HEK293 (cell line): ENCODE measurements around the gene ELOVL4.

Source experiments
- CTCF ChIP-seq: fragments of 450-650 bp; formaldehyde crosslinking; IDR thresholded peaks from 2 replicates; pipeline ENCODE4 v1.5.1; 2016; ENCODE audit warnings: missing biosample characterization, missing genetic modification characterization
- RBAK ChIP-seq: fragments of 450-650 bp; formaldehyde crosslinking; IDR thresholded peaks from 2 replicates; pipeline ENCODE4 v1.5.1; 2016; ENCODE audit warnings: missing biosample characterization, missing genetic modification characterization
- ZIC2 ChIP-seq: fragments of 450-650 bp; formaldehyde crosslinking; IDR thresholded peaks from 2 replicates; pipeline ENCODE4 v1.5.1; 2016; ENCODE audit warnings: missing biosample characterization, missing genetic modification characterization
- ZNF324 ChIP-seq: fragments of 450-650 bp; formaldehyde crosslinking; IDR thresholded peaks from 2 replicates; pipeline ENCODE4 v1.5.1; 2016; ENCODE audit warnings: missing biosample characterization, missing genetic modification characterization
- TF ChIP-seq, protein P1 (sequence below): fragments of 450-650 bp; formaldehyde crosslinking; IDR thresholded peaks from 2 replicates; pipeline ENCODE4 v1.5.1; 2016; ENCODE audit warnings: missing biosample characterization, missing genetic modification characterization
- TF ChIP-seq, protein P2 (sequence below): fragments of 450-650 bp; formaldehyde crosslinking; IDR thresholded peaks from 2 replicates; pipeline ENCODE4 v1.5.1; 2016; ENCODE audit warnings: missing biosample characterization, missing genetic modification characterization

GRCh38 chr6:79872303-79872702 is 75.0 kb downstream of the ELOVL4 start:
- TF ChIP-seq, protein P1, sequence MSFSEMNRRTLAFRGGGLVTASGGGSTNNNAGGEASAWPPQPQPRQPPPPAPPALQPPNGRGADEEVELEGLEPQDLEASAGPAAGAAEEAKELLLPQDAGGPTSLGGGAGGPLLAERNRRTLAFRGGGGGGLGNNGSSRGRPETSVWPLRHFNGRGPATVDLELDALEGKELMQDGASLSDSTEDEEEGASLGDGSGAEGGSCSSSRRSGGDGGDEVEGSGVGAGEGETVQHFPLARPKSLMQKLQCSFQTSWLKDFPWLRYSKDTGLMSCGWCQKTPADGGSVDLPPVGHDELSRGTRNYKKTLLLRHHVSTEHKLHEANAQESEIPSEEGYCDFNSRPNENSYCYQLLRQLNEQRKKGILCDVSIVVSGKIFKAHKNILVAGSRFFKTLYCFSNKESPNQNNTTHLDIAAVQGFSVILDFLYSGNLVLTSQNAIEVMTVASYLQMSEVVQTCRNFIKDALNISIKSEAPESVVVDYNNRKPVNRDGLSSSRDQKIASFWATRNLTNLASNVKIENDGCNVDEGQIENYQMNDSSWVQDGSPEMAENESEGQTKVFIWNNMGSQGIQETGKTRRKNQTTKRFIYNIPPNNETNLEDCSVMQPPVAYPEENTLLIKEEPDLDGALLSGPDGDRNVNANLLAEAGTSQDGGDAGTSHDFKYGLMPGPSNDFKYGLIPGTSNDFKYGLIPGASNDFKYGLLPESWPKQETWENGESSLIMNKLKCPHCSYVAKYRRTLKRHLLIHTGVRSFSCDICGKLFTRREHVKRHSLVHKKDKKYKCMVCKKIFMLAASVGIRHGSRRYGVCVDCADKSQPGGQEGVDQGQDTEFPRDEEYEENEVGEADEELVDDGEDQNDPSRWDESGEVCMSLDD = no peak
- TF ChIP-seq ZIC2 (tag by site-specific recombination) = no peak
- no peak for TF ChIP-seq CTCF (tag by site-specific recombination)
- no peak for TF ChIP-seq RBAK (tag by site-specific recombination)
- TF ChIP-seq, protein P2, sequence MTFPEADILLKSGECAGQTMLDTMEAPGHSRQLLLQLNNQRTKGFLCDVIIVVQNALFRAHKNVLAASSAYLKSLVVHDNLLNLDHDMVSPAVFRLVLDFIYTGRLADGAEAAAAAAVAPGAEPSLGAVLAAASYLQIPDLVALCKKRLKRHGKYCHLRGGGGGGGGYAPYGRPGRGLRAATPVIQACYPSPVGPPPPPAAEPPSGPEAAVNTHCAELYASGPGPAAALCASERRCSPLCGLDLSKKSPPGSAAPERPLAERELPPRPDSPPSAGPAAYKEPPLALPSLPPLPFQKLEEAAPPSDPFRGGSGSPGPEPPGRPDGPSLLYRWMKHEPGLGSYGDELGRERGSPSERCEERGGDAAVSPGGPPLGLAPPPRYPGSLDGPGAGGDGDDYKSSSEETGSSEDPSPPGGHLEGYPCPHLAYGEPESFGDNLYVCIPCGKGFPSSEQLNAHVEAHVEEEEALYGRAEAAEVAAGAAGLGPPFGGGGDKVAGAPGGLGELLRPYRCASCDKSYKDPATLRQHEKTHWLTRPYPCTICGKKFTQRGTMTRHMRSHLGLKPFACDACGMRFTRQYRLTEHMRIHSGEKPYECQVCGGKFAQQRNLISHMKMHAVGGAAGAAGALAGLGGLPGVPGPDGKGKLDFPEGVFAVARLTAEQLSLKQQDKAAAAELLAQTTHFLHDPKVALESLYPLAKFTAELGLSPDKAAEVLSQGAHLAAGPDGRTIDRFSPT = no peak
- no peak for TF ChIP-seq ZNF324 (tag by site-specific recombination)
